ENCODE results near the gene DPYSL4.

Gene DPYSL4

DNA sequence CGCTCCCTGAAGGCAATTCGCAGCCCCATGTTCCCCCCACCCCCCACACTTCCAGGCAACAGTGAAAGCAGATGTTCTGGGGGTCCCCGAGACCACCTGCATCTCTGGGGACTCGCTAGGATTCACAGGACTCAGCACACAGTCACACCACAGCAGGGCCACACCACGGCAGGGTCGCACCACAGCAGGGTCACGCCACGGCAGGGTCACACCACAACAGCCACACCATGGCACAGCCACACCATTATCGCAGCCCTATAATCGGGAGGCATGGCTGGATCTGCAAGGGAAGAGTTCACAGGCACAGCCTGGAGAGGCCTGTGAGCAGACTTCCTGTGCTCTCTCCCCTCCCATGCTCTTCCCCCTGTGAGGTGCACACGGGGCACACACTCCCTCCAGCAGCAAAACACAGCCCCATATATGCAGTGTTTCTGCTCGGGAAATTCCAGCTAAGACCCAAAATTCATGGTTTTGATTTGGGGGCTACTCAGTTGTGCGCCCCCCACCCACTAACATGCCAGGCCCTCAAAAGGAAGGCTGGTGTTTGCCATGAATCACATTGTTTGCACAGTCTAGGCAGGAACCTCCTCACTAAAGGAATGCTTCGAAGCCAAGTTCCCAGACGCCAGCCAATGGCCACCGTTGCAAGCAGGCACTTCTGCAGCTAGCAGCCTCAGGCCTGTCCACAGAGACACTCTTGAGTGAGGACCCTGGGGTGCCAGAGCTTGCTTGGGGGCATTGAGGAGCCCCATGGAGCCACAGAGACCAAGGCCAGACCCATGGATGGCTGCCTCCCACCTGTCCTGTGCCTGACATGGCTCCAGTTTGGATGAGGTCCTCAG lies 7.0 kb upstream of the DPYSL4 start:
- DNase-seq, result no peak

DNA sequence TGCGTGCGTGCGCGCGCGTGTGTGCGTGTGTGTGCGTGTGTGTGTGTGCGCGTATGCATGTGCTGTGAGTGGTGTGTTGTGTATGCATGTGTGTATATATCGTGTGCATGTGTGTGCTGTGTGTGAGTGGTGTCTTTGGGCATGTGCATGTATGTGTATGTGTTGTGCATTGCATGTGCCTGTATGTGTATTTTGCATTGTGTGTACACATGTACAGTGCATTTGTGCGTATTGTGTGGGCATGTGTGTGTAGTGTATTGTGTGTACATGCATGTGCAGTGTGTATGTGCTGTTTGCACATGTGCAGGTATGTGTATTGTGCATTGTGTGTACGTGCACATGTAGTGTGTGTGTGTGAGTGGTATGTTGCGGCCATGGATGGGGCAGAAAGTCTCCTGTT lies 6.0 kb upstream of the DPYSL4 start:
- DNase-seq, result no peak

DNA sequence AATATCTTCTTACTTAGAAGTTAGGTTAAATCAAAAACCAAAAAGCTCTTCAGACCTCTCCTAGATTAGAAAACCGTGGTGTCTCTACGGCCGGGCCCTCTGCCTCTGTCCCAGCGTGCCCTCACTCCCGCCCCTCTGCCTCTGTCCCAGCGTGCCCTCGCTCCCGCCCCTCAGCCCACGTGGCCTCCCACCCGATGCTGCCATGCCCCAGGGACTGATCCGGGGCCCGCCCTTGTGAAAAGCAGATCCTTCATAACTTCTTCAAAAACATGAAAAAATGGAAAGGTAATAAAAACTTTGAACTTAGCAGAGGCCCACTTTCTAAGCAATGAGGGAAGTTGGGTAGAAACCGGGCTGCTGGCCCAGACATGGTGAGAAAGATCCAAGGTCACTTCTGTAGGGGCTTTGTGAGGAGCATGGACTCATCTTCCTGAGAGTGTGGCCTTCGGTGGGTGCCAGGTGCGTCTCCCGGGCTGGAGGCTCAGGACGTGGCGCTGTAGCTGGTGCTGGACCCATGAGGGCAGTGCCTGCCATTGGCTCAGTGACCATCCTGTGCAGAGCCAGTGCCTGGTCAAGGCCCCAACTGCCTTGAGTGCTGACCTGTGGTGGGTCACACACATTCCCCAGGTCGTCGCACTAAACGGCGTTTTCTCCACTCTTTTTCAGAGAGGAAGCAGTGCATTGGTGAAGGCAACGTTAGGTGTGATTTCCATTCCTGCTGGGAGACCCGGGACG lies 4.9 kb upstream of the DPYSL4 start:
- no peak for DNase-seq

DNA sequence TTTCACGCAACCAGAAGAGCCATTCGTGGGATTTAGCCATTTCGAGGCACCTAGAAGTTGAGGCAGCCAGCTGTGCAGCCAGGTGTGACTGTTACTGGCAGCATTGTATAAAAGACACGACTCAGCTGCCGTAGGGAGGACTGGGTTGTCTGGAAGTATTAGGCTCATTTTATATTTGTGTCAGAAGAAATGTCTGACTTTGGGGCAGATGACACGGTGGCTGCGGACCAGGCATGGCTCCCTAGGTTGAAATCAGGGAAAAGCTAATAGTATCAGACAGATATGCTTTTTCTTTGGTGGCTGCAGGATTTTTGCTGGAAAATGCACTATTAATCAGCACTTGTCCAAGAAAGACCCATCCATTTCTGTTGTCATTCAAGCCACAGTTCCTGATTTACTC lies 4.2 kb upstream of the DPYSL4 start:
- DNase-seq, result no peak

DNA sequence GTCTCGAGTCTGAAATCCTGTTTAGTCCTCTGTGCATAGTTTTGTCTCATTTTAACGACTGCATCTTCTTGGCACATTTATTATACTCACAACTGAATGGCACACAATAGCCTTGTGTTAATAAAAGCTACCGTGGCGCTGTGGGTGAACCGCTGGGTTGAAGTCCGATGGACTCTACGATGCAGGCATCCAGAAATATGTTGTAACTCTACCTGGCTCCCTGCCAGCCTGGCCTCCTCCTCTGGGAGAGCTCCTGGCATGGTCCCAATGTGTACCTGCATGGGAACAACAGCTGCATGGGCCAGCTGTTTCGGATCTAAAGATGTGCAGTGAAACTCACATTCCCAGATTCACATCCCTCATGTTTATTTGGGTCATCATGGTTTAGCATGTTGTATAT lies 3.7 kb upstream of the DPYSL4 start:
- DNase-seq, result no peak

DNA sequence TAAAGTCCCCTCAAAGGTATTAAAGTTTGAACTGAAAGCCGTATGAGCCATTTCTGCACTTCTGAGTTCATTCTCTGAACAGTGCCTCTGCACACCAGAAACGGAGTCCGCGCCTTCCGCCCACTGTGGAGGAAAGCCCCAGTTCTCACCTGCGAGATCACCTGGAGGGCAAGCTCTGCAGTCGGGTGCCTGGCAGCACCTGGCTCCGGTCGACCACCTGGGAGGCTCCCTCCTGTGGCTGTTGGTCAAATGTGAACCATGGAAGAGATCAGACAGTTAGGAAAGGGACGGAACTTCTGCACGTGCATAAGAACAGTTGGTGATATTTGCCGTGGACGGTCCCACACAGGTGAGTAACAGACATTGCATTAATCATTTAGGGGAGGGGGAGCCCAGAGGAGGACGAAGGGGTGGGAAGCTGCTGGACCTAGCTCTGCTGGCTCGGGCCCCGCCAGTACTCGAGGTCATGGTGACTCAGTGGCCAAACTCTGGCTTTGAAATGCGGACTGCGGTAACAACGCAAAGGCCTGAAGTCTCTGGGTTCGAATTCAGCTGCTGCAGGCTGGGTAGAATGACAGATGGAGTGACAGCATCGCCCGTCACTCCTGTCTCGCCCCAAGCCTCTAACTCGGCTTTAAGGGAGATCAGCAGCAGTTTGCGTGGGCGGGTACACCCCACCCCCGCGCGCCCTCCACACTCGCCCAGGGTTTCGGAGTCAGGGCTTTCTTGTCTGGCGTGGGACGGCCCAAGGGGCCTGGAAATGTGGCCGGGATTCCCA lies 1.7 kb upstream of the DPYSL4 start:
- no peak for DNase-seq

DNA sequence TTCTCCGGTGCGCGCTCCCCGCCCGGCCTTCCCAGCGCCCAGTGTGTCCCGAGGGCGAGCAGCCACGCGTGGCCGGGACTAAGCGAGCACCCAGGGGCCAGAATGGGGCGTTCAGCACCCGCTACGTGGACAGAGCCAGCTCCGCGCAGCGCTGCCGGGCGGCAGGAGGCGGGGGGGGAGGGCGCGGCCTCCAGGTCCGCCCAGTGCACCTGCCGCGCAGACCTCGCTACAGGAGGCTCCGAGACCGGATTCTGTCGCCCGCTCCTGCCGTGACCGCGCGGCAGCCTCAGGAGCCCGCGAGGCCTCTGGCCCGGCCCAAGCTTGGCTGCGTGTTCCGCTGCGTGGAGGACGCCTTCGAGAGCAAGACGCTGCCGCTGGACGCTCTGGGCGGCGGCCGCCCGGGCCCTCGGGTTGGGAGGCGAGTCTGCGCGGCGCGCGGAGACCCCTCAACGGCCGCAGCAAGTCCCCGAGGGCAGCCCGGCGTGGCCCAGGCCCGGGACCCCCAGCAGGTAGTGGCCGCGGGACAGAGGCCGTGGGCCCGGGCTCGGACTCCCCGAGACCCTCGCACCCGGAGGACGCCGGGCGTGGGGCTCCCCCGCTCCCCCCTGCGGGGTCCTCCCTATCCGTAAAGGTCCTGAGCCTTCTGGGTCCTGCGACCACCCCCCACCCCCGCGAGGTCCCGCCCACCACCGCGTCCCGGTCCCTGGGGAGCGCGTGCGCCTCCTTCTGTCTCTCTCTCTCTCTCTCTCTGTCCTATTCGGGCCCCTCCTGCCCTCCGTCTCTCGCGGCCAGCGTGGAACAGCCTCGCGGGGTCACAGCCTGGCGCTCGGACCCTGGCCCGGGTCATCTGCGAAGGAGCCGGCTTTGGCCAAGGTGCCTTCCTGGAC lies 904 bp upstream of the DPYSL4 start:
- DNase-seq, result no peak

DNA sequence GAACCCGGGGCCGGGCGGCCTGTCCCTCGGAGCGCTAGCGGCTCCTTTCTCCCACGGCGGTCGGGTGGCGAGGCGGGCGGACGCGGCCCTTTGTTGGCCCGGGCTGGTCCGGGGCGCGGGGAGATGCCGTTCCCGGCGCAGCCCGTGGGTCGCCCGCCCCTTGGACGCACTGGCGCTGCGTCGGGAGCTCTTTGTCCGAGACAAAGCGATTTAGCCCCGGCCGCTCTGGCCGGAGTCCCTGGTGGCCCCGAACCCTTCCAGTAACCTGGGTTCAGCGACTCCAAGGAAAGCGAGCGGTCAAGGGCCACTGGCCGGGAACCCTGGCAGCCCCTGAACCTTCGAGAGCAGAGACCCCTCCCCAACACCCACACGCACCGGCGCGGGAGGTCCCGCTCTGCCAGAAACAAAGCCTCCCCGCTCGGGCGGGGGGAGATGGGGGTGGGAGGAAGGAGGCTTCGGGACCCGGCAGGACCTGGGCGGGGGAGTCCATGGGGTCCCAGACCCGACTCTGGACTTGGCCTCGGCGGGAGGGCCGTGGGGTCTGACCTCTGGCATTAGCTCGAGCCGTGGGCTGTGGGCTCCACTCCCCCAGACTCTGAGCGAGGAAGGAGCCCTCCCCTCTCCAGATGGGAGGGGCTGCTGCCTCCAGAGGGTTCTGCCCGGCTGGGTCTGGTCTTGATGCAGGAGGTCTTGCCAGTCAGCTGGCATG lies 836 bp downstream of the DPYSL4 start:
- no peak for DNase-seq

DNA sequence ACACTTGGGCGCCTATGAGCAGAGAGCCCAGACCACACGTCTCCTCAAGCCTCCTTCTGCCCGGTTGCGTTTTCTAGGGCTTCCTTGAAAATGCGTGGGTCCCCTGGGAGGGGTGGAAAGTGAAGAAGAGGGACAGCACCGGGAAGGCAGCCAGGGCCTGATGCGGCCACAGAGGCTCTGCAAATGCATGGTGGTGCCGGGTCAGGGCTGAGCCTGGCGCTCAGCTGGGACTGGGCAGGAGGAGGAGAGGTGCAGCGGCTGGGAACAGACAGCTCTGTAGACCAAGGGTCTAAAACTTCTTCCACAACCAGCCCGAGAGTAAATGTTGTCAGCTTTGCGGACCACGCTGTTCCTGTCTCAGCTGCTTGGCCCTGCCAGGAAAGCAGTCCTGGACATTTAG lies 1.6 kb downstream of the DPYSL4 start:
- no peak for DNase-seq

DNA sequence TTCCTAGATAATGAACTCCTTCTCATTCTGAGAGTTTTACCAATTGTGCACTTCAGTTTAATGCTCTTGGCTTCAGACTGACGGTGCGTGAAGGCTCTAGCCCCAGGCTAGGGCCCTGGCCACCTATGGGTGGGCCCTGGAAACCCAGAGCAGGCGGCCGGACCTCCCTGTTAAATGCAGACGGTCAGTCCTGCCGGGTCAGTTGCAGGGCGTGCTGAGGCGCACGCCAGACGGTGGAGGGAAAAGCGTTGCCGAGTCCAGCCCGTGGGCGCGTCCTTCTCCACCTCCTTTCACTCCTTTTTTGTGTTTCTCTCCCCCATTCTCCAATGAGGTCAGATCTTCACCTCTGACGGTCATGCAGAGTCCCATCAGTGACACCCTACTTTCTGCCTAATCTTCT lies 2.3 kb downstream of the DPYSL4 start:
- no peak for DNase-seq

DNA sequence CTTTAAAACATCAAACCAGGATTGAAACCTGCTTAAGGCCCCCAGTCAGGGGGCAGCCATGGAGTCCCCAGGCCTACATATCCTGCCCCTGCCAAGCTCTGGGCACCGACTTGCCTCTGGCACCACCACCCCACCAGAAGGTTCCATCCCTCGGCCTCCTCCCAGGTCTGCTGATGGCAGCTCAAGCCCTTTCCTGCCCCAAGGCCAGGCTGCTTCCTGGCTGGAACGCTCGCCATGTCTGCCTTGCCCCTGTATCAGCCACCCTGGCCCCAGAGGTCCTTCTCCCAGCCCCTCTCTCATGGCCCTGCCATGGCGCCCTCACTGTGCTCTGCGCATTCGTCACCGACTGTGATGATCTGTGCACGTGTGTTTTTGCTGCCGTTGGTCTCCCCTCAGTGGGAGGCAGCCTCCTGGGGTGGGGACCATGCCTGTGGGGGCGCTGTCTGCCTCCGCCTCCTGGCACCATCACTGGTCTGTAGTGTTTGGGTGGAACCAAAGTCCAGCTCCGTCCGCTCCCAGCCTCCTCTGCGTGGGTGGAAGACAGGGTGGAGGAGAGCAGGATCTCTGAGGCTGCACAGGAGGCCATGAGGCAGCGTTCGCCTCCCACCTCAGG lies 3.2 kb downstream of the DPYSL4 start:
- DNase-seq, result no peak

DNA sequence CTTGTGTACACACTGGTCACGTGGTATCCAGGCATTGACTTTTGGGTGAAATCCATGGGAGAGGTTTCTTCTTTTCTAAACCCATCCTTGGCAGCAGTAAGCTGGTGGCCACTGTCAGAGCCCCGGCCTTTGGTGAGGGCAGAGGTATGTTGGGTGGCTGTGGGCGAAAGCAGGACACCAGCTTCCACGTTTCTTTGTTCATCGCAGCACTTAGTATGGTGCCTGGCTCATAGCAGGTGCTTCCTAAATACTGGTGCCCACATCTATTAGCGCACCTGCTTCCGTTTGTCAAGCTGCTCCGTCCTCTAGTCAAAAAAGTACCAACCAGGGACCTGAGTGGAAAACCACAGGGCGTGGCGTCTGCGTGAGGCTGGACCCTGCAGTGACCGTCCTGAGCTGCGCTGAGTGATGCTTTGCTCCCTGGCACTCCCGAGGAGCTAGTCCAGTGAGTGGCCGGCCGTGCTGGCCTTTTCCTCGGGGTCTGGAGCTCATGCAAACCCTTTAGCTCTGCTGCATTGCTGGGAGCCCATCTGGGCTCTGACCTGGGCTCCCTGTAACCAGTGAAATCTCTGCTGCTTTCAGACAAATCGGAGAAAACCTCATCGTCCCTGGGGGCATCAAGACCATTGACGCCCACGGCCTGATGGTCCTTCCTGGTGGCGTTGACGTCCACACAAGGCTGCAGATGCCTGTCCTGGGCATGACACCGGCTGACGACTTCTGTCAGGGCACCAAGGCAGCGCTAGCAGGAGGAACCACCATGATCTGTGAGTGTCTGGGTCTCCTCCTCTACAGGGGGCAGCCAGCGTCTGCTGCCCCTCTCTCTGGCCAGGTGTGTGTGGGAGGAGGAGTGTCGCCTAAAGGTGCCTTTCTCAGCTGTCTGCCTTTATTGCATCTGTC lies 5.6 kb downstream of the DPYSL4 start:
- no peak for DNase-seq

DNA sequence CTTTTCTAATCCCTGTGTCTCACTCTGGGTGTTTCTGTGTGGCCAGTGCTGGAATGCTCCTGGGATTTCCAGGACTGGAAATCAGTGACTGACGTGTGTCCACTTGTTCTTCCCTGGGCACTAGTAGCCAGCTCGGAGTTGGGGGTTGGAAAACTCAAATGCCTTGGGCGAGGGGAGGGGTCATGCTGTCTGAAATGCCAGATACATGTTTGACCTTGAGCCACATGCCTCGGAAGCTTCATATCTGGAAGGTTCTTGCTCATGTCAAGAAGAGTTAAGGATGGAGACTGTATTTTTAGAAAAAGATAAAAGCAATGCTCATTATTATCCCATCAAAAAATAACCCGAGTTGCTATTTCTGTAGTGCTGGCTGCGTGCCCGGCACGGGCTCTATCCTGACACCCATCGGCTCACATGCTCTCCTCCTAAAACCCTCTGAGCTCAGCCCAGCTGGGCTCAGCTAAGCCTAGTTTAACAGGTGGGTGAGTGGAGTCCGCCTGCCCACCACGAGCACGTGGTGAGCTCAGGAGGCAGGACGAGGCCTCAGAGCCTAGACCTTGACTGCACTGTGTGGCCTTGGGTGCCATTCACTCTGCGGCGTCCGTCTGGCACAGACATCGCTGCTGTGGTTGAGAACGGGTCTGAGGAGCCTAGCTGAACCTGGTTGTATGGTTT lies 6.4 kb downstream of the DPYSL4 start:
- DNase-seq, result no peak

DNA sequence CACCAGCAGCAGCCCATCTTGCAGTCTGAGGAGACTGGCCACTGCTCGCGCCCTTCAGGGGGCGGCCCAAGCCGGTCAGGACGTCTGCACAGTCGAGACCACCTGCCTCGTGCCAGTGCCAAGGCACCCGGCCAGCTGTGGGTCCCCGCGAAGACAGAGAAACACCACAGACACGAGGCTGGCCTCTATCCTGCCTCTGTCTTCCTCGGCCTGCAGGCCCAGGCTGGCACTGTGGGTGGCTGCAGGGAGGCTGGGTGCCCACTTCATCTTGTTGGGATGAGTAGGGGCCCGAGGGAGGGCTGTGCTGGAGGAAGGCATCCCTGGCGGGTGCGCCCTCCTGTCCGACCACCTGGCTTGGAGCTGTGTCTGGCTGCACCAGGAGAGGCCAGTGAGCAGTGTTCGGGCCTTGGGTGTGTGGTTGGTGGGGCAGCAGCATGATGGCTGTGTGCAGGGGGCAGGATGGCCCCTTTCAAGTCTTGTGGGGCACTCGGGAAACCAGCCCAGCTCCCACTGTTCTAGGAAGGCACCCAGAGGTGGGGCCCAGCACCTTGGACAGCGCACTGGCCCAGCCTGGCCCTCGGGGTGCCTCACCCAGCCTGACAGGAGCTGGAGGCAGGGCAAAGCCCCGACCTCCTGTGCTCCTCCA lies 7.3 kb downstream of the DPYSL4 start:
- DNase-seq, result no peak

DNA sequence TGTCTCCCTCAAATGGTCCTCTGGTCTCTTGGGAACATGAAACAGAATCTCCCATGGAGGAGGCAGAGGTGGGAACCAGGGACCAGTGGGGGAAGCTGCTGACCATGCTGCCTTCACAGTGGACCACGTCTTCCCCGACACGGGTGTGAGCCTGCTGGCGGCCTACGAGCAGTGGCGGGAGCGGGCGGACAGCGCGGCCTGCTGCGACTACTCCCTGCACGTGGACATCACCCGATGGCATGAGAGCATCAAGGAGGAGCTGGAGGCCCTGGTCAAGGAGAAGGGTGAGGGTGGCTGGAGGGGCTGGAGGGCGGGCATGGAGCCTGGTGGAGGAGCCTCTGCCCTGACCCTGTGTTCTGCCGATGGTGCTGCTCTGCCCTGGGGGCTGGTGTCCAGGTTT lies 8.0 kb downstream of the DPYSL4 start:
- no peak for DNase-seq

DNA sequence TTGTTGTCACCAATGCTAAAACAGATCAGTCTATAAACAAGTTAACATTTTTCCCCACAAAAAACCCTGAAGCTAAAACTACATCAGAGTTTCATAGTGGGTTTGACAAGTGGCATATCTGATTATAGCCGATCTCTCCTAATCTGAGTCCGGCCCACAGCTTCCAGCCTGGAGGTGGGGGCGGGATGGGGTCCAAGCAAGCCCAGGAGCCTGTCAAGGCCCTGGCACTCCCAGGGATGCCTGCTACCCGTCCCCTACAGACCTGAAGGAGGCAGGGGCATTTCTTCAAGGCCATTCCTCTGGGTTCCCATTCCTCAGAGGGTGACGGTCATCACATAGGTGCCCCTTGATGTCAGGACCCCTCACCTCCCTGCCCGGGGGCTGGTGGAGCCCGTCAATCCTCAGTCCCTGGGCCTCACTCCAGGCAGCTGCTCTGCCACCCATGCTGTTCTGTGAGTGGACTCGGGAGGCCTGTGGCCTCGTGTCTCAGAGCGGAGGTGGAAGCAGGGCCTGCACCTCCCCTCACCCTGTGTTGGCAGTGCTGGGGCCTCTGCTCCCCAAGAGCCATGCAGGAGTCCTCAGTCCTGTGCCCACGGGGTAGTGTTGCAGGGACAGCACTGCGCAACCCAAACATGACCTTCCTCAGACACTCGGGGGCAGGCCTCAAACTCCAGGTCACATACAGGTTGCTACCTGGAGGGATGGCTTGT lies 8.8 kb downstream of the DPYSL4 start:
- no peak for DNase-seq

DNA sequence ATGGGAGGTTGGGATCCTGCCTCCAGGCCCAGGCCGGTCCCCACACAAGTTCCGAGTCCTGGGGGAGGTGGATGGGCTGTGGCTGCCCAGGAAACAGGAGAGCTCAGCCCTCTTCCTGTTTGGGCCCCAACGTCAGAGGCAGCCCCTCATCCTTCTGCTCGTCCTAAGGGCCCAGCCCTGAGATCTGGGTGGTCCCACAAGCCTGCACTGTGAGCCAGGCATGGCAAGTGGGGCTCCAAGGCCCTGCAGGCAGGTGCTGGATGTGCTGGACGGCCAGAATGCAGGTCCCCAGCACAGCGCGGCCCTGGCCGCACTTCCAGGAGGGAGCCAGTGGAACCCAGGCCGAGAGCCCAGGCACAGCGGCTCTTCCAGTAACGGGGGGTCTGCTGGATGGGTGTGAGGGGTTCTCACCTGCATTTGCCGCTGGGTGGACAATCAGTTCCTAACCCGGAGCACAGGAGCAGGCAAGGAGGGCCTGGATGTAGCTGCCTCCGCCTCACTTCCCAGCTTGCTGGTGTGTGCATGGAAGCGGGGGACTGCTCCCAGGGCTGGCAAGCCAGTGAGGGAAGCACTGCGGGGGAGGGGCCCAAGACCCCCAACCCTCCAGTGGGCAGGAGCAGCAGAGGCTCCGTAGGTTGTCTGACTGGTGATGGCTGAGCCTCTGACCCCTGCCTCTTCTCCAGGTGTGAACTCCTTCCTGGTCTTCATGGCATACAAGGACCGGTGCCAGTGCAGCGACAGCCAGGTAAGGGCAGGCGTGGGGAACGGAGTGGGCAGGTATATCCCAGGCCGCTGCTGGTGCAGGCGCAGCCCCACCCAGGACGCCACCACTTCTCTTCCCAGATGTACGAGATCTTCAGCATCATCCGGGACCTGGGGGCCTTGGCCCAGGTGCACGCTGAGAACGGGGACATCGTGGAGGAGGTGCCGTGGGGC lies 9.7 kb downstream of the DPYSL4 start:
- no peak for DNase-seq

All from GF-D8 (cell line).